Esophagus (tissue), 2 donors: ENCODE measurements around the gene PARP9. TPM values are rescaled to one million over a fixed set of nuclear protein-coding genes. Genes with fewer than 3 reads are reported as not detected.

Source experiments
- H3K27ac ChIP-seq, 2 donors: one replicate each; pipeline ENCODE4 v1.5.1; 2013; ENCODE audit warnings: low read depth in 2 of 2, mild to moderate bottlenecking in 2 of 2, inconsistent platforms in 1 of 2, low read length in 1 of 2, moderate library complexity in 1 of 2
- H3K27me3 ChIP-seq, 2 donors: one replicate each; pipeline ENCODE4 v1.6.1; 2013; ENCODE audit warnings: low read length in 2 of 2, control low read depth in 1 of 2, mild to moderate bottlenecking in 1 of 2; ENCODE audit not compliant: insufficient read depth in 2 of 2, control insufficient read depth in 1 of 2
- H3K36me3 ChIP-seq, 2 donors: one replicate each; pipeline ENCODE4 v1.6.1; 2013; ENCODE audit warnings: low read length in 1 of 2; ENCODE audit not compliant: control insufficient read depth in 2 of 2, insufficient read depth in 2 of 2
- H3K4me1 ChIP-seq, 2 donors: one replicate each; pipeline ENCODE4 v1.6.1; 2013; ENCODE audit warnings: low read length in 1 of 2; ENCODE audit not compliant: control insufficient read depth in 2 of 2, insufficient read depth in 2 of 2
- H3K4me3 ChIP-seq, 2 donors: one replicate each; pipeline ENCODE4 v1.5.1; 2013; ENCODE audit warnings: low read length in 2 of 2, mild to moderate bottlenecking in 2 of 2, low read depth in 1 of 2, moderate library complexity in 1 of 2
- H3K9me3 ChIP-seq, 2 donors: one replicate each; pipeline ENCODE4 v1.6.1; 2013; ENCODE audit warnings: mild to moderate bottlenecking in 2 of 2, low read depth in 1 of 2, low read length in 1 of 2, moderate library complexity in 1 of 2; ENCODE audit not compliant: control insufficient read depth in 2 of 2, insufficient read depth in 1 of 2
- WGBS, 2 donors: extraction: QIAGEN DNeasy Blood & Tissue Kit; methylation state at CpG; one replicate each; pipeline ENCODE4 v1.1.7; 2013; 5-methylcytosine and 5-hydroxymethylcytosine counted together
- polyA plus RNA-seq, 2 donors: library from polyadenylated mRNA; stranded (reverse); fragments of 200-250 nt; gene quantifications; one replicate each; pipeline ENCODE4 v1.2.3, GENCODE V29; 2013
- donor health status: healthy with polysubstance abuse.
- donor health status: Bipolar disorder and iron deficiency.

PARP9 gene
- polyA plus RNA-seq, 2 donors: 17.1 to 20.0 TPM

- WGBS, 2 donors: 93 to 97% methylated on average over 6 of the region's 6 CpGs
- Histone ChIP-seq H3K4me1 (no peaks in the 10 kb centered on the region), H3K4me3 (no peak overlapping the region), H3K27me3 (no peaks in the 10 kb centered on the region), H3K36me3 (peaks cover 8 to 9% of the 10 kb centered on the region in 2 donors), H3K9me3 (no peaks in the 10 kb centered on the region), H3K27ac (no peak overlapping the region)
Observed at GRCh38 chr3:122558605-122559004, 5.5 kb downstream of the PARP9 start.

- H3K4me1 ChIP-seq: no peaks in the 10 kb centered on the region
Observed at GRCh38 chr3:122557356-122557755, 6.7 kb downstream of the PARP9 start.

GRCh38 chr3:122555275-122556071 lies 8.6 kb downstream of the PARP9 start:
- no peaks in the 10 kb centered on the region for H3K27me3 ChIP-seq
- no peak overlapping the region for H3K4me3 ChIP-seq
- 88 to 89% methylated on average over 6 of the region's 6 CpGs for WGBS, 2 donors
- no peaks in the 10 kb centered on the region for H3K4me1 ChIP-seq
- no peaks in the 10 kb centered on the region for H3K9me3 ChIP-seq
- no peak overlapping the region for H3K27ac ChIP-seq
- peaks cover 11% of the 10 kb centered on the region in 2 donors for H3K36me3 ChIP-seq

More at GRCh38 chr3:122557356-122557755, 6.7 kb downstream of the PARP9 start:
- Histone ChIP-seq H3K9me3 (no peaks in the 10 kb centered on the region), H3K36me3 (peaks cover 9 to 11% of the 10 kb centered on the region in 2 donors), H3K4me3 (no peak overlapping the region), H3K27ac (no peak overlapping the region), H3K27me3 (no peaks in the 10 kb centered on the region)
- 87% methylated on average over 5 of the region's 5 CpGs for WGBS, 2 donors

- Histone ChIP-seq H3K4me1 (no peaks in the 10 kb centered on the region), H3K27me3 (no peaks in the 10 kb centered on the region), H3K9me3 (no peaks in the 10 kb centered on the region), H3K4me3 (no peak overlapping the region), H3K36me3 (peaks cover 13 to 16% of the 10 kb centered on the region in 2 donors), H3K27ac (no peak overlapping the region)
- WGBS, 2 donors: 75 to 88% methylated on average over 3 of the region's 3 CpGs
Observed at GRCh38 chr3:122553171-122553570, 10.9 kb downstream of the PARP9 start.

- Histone ChIP-seq H3K9me3 (no peaks in the 10 kb centered on the region), H3K36me3 (peaks cover 4 to 13% of the 10 kb centered on the region in 2 donors), H3K27me3 (no peaks in the 10 kb centered on the region), H3K4me3 (no peak overlapping the region), H3K27ac (no peak overlapping the region), H3K4me1 (no peaks in the 10 kb centered on the region)
- WGBS, 2 donors: 79 to 82% methylated on average over 1 of the region's 1 CpG
Observed at GRCh38 chr3:122548619-122549018, 15.5 kb downstream of the PARP9 start.

- Histone ChIP-seq H3K4me3 (no peak overlapping the region), H3K9me3 (no peaks in the 10 kb centered on the region), H3K27ac (no peak overlapping the region), H3K4me1 (no peaks in the 10 kb centered on the region), H3K36me3 (peaks cover 2 to 13% of the 10 kb centered on the region in 2 donors), H3K27me3 (no peaks in the 10 kb centered on the region)
- WGBS, 2 donors: 55 to 69% methylated on average over 3 of the region's 3 CpGs
Observed at GRCh38 chr3:122548076-122548475, 16.0 kb downstream of the PARP9 start.

GRCh38 chr3:122546151-122546550 lies 17.9 kb downstream of the PARP9 start:
- 86% methylated on average over 5 of the region's 5 CpGs for WGBS, 2 donors
- no peaks in the 10 kb centered on the region for H3K4me1 ChIP-seq
- H3K4me3 ChIP-seq: no peak overlapping the region
- no peaks in the 10 kb centered on the region for H3K27me3 ChIP-seq
- no peaks in the 10 kb centered on the region for H3K9me3 ChIP-seq
- peaks cover 2 to 11% of the 10 kb centered on the region in 2 donors for H3K36me3 ChIP-seq
- no peak overlapping the region for H3K27ac ChIP-seq

GRCh38 chr3:122538956-122539490 lies 25.1 kb downstream of the PARP9 start:
- no peaks in the 10 kb centered on the region for H3K27me3 ChIP-seq
- H3K36me3 ChIP-seq: peaks cover 4 to 7% of the 10 kb centered on the region in 2 donors
- H3K9me3 ChIP-seq: no peaks in the 10 kb centered on the region
- 88 to 92% methylated on average over 7 of the region's 7 CpGs for WGBS, 2 donors
- H3K4me1 ChIP-seq: no peaks in the 10 kb centered on the region
- no peak overlapping the region for H3K27ac ChIP-seq
- no peak overlapping the region for H3K4me3 ChIP-seq

GRCh38 chr3:122536632-122537001 lies 27.5 kb downstream of the PARP9 start:
- H3K27me3 ChIP-seq: no peaks in the 10 kb centered on the region
- no peaks in the 10 kb centered on the region for H3K9me3 ChIP-seq
- H3K27ac ChIP-seq: no peak overlapping the region
- WGBS, 2 donors: 65 to 74% methylated on average over 3 of the region's 3 CpGs
- peaks cover 0 to 2% of the 10 kb centered on the region in 2 donors for H3K4me1 ChIP-seq
- H3K36me3 ChIP-seq: peaks cover 11 to 13% of the 10 kb centered on the region in 2 donors
- H3K4me3 ChIP-seq: no peak overlapping the region
